ENCODE measurements around the gene EFNA2.

DNA sequence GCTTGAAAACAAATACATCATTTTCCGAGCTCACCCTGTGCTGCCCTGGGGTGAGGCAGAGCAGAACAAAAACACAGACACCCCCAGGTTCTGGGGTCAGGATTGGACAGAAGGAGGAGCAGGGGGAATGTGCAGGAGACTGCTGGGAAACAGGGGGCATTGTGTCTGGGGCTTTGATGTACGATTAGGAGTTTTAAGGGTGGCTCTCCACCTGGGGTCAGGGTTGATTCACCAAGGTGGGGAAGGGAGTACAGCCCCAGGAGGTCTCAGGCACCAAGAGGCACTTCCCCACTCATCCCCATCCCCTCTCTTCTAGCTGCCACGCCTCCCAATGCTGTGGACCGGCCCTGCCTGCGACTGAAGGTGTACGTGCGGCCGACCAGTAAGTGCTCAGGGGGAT is 12.6 kb downstream of the EFNA2 start:
- TF ChIP-seq EZH2phosphoT487 (IDR thresholded peaks at IDR 0.05; ENCODE audit: borderline replicate concordance): no peak
- TF ChIP-seq, protein P1, sequence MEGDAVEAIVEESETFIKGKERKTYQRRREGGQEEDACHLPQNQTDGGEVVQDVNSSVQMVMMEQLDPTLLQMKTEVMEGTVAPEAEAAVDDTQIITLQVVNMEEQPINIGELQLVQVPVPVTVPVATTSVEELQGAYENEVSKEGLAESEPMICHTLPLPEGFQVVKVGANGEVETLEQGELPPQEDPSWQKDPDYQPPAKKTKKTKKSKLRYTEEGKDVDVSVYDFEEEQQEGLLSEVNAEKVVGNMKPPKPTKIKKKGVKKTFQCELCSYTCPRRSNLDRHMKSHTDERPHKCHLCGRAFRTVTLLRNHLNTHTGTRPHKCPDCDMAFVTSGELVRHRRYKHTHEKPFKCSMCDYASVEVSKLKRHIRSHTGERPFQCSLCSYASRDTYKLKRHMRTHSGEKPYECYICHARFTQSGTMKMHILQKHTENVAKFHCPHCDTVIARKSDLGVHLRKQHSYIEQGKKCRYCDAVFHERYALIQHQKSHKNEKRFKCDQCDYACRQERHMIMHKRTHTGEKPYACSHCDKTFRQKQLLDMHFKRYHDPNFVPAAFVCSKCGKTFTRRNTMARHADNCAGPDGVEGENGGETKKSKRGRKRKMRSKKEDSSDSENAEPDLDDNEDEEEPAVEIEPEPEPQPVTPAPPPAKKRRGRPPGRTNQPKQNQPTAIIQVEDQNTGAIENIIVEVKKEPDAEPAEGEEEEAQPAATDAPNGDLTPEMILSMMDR (conservative IDR thresholded peaks at IDR 0.05; ENCODE audit: low read length): no peak
